ENCODE measurements around the gene EBF4.
A peak's percentile ranks its signal among the peaks of the same experiment; 100 is the strongest.
"Not testable (repeated sequence)": the region's sequence is repeated elsewhere in the genome, so short reads cannot be mapped to it uniquely, and the experiment has no call there.

The EBF4 gene

DNA sequence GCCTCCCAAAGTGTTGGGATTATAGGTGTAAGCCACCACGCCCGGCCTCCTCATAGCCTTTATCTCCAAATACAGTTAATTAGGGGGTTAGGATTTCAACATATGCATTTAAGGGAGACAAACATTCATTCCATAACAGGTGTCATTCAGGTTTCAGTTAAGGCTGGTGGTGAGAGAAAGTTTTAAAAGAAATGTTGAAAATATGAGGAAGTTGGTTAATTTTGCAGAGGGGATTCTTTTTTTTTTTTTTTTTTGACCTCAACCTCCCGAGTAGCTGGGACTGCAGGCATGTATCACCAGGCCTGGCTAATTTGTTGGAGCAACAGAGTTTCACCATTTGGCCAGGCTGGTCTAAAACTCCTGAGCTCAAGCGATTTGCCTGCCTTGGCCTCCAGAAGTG, 12.5 kb upstream of the EBF4 start:
- DNase-seq = no peak

DNA sequence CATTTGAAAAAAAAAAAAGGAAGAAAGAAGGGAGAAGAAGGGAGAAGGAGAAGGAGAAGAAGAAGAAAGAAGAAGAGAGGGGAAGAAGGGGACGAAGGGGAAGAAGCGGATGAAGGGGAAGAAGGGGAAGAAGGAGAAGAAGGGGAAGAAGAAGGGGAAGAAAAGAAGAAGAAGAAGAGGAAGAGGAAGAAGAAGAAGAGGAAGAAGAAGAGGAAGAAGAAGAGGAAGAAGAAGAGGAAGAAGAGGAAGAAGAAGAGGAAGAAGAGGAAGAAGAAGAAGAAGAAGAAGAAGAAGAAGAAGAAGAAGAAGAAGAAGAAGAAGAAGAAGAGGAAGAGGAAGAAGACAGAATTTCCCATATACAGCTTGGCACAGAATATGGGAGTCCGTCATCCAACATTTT, 10.5 kb upstream of the EBF4 start:
- not testable (repeated sequence) for DNase-seq

DNA sequence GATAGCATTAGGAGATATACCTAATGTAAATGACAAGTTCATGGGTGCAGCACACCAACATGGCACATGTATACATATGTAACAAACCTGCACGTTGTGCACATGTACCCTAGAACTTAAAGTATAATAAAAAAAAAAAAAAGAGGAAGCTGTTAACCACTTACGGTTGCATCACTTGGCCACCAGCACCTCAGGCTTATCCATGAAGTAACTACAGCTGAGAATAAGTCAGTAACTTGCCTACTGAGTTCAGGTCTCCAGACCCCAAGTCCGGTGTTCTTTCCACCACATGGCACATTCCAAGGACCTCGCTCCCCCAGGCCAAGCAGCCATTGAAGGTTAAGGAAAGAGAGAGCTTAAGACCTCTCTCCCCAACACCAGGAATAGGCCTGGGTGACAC, 7.8 kb upstream of the EBF4 start:
- DNase-seq = not testable (repeated sequence)

DNA sequence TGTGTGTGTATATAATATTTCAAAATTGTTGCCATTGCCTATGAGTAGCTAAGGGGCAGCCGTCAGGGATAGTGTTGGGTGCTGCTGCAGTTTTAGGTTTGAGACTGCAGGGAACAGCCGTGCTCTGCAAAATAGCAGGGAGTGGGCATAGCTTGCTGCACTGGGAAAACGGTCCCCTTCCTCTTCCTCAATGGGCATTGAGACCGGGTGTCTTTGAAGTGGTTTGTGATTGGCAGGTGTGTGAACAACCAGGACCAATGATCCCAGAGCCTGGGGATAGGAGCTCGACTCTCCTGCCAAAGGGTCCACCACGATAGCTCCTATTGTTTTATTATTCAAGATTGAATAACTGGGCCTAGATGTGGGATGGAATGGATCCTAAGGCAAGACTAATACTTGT, 5.1 kb upstream of the EBF4 start:
- no peak for DNase-seq

DNA sequence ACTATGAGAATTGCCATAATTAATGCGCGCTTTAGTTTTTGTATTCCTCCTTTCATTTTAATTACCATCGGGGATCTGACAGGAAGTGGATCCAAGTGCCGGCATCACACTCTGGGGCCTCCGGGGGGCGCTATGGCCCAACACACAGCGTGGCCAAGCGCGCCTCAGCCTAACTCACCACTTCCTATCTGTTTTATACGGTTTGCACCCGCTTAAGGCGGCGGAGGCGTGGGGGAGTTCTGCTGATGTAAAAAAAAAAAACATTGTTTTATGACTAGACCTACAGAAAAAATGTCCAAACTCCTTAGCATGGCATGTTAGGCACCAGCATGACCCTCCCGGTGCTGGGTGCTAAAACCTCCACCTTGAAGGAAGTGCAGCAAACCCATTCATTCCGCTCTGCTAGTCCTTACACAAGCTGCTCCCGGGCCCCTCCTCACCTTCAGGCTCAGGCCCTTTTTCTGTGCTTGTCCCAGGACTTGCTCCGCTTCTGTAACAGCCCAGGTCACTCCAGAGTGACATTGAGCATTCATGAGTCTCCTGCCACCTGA, 4.5 kb upstream of the EBF4 start:
- peak; percentile 49 for DNase-seq

DNA sequence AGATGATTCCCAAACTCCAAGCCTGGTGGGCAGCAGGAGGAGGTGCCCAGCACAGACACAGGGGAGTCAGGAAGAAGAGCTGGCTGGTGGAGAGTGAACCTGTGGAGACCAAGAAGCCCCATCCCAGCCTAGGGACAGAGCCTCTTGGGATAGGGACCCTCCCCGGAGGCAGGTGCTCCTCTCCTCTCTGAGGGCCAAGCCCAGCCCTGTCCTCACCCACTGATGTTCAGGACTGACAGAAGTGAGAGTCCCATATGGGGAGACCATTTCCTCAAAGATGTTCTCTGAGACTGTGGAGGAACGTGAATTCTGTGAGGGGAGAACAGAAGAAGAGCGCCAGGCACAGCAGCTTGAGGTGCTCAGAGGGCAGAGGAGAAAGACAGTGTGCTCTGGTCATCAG, 2.4 kb upstream of the EBF4 start:
- no peak for DNase-seq

DNA sequence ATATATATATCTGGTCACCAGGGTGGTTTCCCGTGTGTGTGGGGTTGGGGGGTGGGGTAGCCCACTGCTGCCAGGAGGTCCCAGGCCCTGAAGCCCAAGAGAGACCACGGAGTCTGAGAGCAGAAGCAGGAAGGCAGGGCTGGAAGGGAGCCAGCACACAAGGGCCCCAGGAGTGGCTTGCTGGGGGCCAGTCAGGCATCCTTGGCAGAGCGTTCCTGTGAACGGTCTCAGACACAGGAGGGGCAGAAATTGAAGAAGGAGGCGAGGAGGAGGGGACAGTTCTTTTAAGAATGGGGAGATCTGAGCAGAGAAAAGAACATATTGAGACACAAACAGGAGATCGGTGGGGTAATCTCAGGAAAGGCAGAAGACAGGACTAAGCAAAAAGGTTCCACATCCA, 1.9 kb upstream of the EBF4 start:
- DNase-seq = no peak

DNA sequence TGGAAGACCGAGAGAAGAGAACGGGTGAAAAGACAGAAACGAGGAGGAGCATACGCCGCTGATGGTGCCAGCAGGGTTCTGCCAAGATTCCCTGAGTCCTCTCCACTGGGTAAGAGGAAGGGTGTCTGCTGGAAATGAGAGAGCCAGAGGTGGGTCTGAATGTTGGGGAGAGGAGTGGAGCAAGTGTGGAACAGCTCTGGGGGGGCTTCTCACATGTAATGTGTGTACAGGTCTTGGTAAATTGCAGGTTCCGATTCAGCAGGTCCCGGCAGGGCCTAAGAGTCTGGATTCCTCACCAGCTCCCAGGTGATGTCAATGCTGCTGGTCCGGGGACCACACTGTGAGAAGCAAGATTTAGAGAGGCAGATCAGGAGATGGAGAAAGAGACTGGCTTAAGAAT, 1.5 kb upstream of the EBF4 start:
- DNase-seq = no peak

DNA sequence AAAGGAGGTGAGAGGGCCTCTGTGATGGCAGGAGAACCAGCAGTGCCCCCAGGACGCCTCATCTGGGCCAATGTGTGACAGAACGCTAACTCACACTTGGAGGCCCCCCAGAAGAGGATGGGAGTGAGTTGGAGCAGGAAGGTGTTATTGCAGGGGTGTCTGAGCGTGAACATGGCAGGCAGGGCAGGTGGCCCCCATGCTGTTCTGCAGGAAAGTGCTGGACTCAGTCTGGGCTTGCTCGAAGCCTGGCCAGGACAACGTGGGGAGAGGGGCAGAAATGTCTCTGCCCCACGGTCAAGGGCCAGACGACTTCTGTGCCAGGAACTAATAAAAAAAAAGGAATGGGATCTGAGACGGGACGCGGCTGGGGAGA, 931 bp upstream of the EBF4 start:
- DNase-seq = no peak

DNA sequence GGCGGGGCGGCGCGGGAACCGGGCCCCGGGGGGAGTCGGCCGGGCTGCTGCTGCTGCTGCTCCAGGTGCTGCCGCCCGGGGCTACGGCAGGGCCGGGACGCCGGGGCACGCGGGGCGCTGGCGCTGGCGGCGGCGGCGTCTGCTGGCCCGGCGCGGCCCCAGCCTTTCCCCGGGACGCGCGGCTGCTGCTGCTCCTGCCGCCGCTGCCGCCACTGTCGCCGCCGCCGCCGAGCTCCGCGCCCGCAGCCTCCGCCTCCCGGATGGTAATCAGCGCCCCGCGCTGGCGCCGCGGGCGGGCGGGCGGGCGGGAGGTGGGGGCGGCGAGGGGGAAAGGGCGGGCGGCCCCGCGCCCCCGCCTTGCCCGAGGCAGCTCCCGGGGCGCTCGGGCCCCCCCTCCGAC, 306 bp downstream of the EBF4 start:
- no peak for DNase-seq

DNA sequence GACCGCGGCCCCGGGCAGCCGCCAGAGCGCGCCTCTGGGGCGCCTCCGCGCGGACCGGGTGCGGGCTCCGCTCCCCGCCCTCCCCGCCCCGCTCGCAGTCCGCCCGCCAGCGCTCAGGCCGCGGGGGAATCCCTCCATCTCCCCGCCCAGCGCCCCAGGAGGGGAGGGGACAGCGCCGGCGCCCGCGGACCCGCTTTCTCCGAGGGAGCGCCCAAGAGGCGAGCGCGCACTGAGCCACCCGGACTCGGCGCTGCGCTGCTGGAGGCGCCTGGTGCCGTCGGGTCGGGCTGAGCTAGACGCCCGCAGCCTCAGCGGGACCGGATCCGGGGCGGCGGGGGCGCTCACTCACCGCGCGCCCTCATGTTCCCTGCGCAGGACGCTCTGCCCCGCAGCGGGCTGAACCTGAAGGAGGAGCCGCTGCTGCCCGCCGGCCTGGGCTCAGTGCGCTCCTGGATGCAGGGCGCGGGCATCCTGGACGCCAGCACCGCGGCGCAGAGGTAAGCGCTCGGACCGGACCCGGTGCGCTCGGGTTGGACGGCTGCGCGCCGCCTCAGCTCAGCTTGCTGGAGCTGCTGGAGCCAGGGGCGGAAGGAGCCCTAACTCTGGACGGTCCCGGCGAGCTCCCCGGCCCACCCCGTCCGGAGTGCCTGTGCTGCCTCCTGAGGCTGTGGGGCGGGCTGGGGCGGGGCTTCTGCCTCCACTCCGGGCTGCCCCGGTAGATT, 867 bp downstream of the EBF4 start:
- DNase-seq = peak; percentile 34

DNA sequence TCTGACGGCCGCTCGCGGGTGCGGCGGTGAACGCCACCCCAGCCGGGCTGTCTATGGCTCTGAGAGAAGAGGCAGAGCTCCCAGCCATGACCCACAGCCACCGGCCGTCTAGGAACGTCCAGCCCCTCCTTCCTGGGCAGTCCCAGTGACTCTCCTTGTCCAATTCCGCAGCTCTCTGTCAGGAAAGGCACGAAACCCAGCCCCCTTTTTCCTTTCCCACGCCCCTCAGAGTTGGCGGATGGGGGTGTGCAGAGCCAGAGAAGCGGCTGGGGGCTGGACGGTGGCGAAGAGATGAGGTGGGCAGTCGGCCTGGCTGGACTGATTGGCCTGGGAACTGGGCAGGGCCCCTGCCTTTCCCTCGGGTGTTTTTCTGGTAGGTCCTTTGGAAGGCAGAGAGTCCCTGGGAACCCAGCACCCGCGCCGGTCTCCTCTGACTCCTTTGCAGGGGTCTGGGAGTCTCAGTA, 1.5 kb downstream of the EBF4 start:
- DNase-seq = no peak

DNA sequence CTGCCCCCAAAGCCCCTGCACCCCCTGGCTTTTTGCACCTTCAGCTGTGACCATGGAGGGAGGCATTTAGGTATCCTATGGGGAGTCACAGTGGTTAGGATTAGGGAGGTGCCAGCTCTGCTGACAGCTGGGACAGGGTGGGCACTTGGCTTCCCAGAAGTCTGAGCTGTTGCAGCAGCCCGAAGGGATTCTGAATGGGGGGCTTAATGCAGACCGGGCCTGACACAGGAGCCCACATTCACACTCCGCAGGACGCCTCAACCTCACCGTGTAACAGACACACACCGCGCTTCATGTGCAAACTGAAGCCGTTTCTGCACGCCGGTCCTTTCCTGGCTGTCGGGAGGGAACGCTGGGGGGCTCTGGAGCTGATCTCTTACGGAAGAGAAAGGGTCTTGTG, 1.9 kb downstream of the EBF4 start:
- no peak for DNase-seq

DNA sequence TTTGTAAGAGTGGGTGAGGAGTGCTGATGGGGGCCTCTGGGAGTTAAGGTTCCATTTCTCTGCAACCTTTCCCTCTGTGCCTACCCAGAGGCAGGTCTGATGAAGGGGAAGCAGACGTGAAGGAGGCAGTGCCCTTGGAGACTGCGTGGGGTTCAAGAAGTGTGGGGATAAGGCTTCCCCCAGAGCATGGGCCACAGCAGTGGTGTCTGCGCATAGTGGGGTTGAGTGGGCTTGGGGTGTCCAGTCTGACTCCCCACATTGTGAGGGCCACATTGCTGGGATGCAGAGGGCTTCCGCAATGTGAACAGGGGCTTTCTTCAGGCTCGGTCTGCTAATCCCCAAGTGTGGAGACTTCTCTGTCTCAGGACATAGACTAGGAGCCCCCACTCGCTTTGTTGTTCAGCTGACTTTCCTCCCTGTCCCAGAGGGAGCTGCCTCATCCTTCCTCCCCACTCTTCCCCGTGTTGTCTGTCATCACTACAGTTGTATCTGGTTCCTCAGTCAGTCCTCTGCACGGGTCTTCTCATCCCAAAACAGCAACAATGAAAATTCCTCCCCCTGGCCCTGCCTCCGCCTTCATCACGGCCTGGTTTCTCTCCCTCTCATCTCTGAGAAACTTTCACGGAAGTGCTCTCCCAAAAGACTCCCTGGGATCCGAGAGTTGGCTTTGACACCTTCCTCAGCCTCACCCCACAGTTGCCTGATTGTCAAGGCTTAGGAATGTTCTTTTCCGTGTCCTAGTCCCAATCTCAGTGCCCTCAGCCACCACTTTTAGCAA, 2.8 kb downstream of the EBF4 start:
- DNase-seq = no peak

DNA sequence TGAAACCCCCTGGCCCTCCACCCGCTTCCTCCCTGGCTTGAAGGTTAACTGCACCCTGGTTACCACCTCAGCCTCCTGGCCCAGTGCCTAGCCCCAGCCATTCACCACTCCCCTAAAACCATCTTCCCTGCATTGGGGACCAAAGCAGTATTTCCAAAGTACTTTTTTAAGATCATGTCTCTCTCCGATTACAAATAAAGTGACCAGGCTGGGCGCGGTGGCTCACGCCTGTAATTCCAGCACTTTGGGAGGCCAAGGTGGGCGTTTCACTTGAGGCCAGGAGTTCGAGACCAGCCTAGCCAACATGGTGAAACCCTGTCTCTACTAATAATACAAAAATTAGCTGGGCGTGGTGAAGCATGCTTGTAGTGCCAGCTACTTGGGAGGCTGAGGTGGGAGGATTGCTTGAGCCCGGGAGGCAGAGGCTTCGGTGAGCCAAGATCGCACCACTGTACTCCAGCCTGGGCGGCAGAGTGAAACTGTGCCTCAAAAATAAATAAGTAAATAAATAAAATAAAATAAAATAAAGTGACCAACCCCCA, 3.5 kb downstream of the EBF4 start:
- DNase-seq = not testable (repeated sequence)

DNA sequence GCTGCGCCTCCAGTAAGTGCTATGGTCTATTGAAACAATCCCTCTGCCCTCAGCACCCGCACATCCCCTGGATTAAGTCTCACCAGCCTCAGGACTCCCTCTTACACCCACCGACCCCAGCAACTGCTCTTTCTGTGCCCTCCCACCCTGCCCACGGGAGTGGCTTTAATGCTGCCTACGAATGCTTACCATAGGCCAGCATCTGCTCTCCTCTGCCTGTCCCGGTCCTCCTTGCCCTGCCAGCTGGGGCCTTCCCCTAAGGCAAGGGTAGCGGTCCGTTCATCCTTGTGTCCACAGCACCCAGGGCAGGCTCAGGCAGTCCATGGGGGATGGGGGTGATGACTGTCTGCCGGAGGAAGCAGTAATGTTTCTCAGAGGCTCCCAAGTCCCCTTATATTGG, 4.1 kb downstream of the EBF4 start:
- DNase-seq = no peak

DNA sequence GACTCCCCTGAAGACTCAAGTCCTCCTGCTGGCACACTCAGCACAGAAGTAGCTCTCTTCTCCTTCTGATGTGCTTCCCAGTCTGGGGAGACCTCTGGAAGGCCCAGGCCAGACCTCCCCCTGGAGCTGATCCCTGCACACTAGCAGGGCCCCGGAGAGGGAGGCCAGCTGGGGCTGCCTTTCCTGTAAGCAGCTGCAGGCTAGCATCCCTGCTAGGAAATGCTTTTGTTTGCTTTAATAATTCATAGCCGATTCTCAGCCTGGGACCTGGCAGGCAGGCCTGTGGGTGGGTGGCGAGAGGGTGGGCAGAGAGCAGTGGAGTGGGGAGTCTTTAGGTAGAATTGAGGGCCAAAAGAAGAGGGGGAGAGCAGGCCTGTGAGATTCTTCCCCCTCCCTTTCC, 5.2 kb downstream of the EBF4 start:
- DNase-seq = peak; percentile 57

DNA sequence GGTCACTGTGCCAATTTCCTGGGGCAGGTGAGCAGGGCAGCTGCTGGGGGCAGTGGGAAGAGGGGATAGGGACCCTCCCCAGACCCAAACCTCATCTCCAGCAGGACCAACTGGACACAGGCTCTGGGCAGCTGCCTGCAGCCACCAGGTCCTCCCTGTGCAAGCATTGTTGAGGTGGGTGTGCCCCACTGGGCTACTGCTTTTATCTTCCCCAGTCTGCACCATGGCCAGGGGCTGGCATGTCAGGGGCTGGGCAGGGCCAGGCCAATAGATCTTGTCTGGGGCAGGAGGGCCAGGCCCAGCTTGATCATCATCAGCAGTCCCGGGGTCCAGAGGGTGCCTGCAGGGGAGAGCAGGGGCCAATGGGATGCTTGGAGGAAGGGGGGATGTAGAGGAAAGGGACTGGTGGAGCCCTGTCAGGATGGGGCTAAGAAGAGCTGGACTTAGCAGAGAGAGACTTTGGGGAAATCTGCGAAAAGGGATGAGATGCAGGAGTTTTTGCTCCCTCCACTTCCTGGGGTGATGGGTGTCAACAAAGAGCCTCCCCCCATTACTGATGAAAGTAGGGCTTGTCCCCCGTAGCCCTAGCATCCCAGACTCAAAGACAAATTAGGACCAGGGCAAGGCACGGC, 5.7 kb downstream of the EBF4 start:
- DNase-seq = no peak

DNA sequence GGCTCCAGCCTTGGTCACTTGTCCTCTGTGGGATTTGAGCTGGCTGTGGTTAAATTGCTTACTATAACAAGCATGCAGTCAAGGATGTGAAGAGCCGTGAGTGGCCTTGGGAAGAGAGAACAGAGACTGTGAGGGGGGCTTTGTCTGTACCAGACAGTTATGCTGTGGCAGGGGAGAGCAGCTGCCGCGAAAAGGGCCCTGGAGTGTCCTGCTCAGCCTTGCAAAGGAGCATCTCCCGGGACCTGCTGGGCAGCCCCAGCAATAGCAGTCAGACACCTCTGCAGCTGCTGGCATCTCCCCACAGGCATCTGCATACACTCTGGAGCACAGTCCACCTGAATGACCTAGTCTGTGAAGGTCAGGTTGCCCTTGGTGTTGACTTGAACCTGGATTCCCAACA, 6.3 kb downstream of the EBF4 start:
- no peak for DNase-seq

DNA sequence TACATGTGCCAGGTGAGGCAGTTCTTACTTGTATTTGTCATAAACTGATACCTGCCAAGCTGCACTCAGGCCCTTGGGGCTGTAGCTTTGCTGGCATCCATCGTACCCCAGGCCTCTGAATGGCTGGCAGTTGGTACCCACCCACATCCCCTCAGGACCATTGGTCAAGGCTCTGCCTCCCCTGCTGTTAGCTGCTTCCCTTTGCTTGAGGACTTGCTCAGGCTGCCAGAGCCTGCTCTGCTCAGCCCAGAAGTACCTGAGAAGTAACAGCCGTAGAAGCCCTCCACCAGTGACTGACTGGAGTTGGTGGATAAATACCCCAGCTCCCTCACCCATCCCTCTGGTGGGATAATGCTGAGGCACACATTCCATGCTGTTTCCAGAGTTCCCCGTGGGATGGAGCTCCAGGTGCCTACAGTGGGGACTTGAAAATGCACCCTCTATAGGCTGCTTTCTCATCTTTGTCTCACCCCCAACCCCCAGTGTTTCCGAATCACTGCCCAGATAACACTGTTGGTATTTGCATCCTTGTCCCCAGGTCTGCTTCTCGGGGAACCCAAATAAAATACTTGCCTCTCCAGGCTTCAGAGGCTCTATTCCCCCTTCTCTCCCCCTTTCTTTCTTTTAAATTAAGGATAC, 7.3 kb downstream of the EBF4 start:
- no peak for DNase-seq

DNA sequence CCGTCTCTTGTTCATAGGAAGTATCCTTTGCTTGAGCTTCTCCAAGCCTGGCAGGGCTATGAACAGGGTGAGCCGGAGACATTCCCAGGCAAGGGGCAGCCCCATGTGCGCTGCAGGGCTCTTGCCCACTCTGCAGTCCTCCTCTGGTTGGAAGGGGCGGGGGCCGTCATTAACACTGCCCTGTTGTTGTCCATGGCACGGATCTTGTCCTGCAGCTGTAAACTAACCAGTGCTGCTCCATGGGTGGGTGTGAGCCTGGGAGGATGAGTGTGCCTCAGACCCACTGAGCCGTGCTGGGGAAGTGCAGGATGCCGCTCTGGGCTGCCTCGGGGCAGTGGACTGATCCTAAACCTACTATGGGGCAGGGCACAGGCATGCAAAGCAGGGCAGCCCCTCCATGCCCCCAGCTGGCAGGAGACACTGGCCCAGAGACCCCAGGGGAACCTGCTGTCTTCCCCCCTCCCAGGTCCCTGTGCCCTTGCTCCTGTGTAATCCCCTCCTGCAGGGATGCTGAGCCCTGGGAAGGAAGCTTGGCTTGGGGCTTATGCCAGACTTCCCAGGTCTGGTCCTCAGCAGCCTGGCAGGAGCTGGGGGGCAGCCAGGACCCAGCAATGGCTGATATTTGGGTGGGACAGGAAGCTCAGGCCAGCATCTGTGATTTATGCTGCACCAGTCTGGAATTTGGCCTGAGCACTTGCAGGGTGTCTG, 8.5 kb downstream of the EBF4 start:
- DNase-seq = no peak

DNA sequence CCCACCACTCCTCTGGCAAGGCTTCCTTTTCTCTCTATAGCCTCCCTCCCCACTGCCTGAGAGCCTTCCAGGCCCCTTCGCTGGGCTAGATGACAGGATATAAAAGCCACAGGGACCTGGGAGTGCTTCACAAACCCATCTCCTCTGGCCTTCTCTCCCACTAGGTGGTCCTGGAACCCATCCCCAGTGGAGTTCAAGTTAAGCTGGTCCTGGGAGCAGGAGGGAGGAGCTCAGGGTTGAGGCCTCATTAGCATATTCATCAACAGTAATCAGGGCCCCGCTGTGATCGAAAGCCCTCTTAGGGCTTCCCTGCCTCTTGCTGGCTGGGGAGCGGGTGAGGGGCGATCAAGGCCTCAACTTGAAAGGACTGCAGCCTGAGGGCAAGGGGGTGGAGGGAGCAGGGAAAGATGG, 9.1 kb downstream of the EBF4 start:
- DNase-seq = no peak

Measured in NCI-H1092 treated with DMSO at 0.1 percent for 48 hours (cell line).